Thyroid gland (tissue), 4 donors: ENCODE results near the gene PRDM1.

ENCODE experiments used
- CTCF ChIP-seq, 6 experiments: fragments of 200-600 bp in 3 of 6; fragments of 450-650 bp in 3 of 6; sonication (generic) in 3 of 6; IDR thresholded peaks; one replicate each; pipeline ENCODE4 v1.5.1; 2016 to 2019; ENCODE audit warnings: antibody characterized with exemption in 6 of 6, mild to moderate bottlenecking in 2 of 6, inconsistent platforms in 1 of 6, moderate library complexity in 1 of 6
- POLR2A ChIP-seq, 2 donors: fragments of 450-650 bp; IDR thresholded peaks; one replicate each; pipeline ENCODE4 v1.6.1; 2017; ENCODE audit warnings: antibody characterized with exemption in 2 of 2, mild to moderate bottlenecking in 2 of 2, moderate library complexity in 1 of 2

GRCh38 chr6:106132153-106132698 lies 46.1 kb downstream of the PRDM1 start:
- no peak for TF ChIP-seq POLR2A (IDR thresholded peaks at IDR 0.05)
- no peak for TF ChIP-seq CTCF (IDR thresholded peaks at IDR 0.05)
